Measurements from ENCODE around the gene TAS2R13. TPM values are rescaled to one million over a fixed set of nuclear protein-coding genes. Genes with fewer than 3 reads are reported as not detected.

Gene TAS2R13
- polyA plus RNA-seq (ENCODE audit: insufficient read length in 10 of 10): under 1 TPM in 3 of 10 donors, not detected in 7; 0.11 to 0.18 (median 0.15) TPM
- long read RNA-seq, donor 1: 0 reads
- long read RNA-seq, donor 2: 0 reads
- long read RNA-seq, donor 3: 0 reads
- long read RNA-seq, donor 4: 0 reads
- long read RNA-seq, donor 5: 0 reads
- long read RNA-seq, donor 6: 0 reads
- long read RNA-seq, donor 7: 0 reads
- long read RNA-seq, donor 8: 0 reads
- long read RNA-seq, donor 9: 0 reads

- no peak for DNase-seq
Measured at GRCh38 chr12:10909462-10909861, at the start of gene TAS2R13. TSS of gene TAS2R13 (minus strand) at chr12:10909562. CDS start at chr12:10909298, 264 bp downstream.

- peak in 1 of 3 donors; percentile 16 for DNase-seq
Measured at GRCh38 chr12:10957741-10958140, 48.4 kb upstream of the TAS2R13 start.

- no peak for DNase-seq
Measured at GRCh38 chr12:10956085-10956484, 46.7 kb upstream of the TAS2R13 start.

GRCh38 chr12:10952645-10953044, 43.3 kb upstream of the TAS2R13 start:
- DNase-seq: no peak

GRCh38 chr12:10943167-10943566, 33.8 kb upstream of the TAS2R13 start:
- no peak for DNase-seq

- no peak for DNase-seq
Measured at GRCh38 chr12:10941916-10942607, 32.7 kb upstream of the TAS2R13 start.

GRCh38 chr12:10941369-10941768, 32.0 kb upstream of the TAS2R13 start:
- no peak for DNase-seq

- DNase-seq: peak in 1 of 3 donors; percentile 26
Measured at GRCh38 chr12:10940389-10940788, 31.0 kb upstream of the TAS2R13 start.

- DNase-seq: no peak
Measured at GRCh38 chr12:10939163-10939562, 29.8 kb upstream of the TAS2R13 start, which contains the start of gene TAS2R14. TSS of gene TAS2R14 (minus strand) at chr12:10939263. CDS start at chr12:10939207, 56 bp downstream.

- no peak for DNase-seq
Measured at GRCh38 chr12:10936506-10936905, 27.1 kb upstream of the TAS2R13 start.

- no peak for DNase-seq
Measured at GRCh38 chr12:10928746-10929286, 19.5 kb upstream of the TAS2R13 start, which contains the start of gene PRH2. TSS of gene PRH2 (plus strand) at chr12:10929236. CDS start at chr12:10929274, 38 bp downstream.

- DNase-seq: no peak
Measured at GRCh38 chr12:10926269-10926668, 16.9 kb upstream of the TAS2R13 start.

GRCh38 chr12:10919809-10920208, 10.4 kb upstream of the TAS2R13 start:
- DNase-seq: no peak

GRCh38 chr12:10910380-10910779, 1.0 kb upstream of the TAS2R13 start:
- DNase-seq: no peak

- DNase-seq: no peak
Measured at GRCh38 chr12:10904686-10905085, 4.7 kb downstream of the TAS2R13 start.

- DNase-seq: no peak
Measured at GRCh38 chr12:10901427-10901826, 7.9 kb downstream of the TAS2R13 start.

GRCh38 chr12:10900972-10901371, 8.4 kb downstream of the TAS2R13 start:
- no peak for DNase-seq

- no peak for DNase-seq
Measured at GRCh38 chr12:10900530-10900929, 8.8 kb downstream of the TAS2R13 start.

GRCh38 chr12:10896854-10897253, 12.5 kb downstream of the TAS2R13 start:
- no peak for DNase-seq

- no peak for DNase-seq
Measured at GRCh38 chr12:10891937-10892336, 17.4 kb downstream of the TAS2R13 start.

GRCh38 chr12:10889226-10889625, 20.1 kb downstream of the TAS2R13 start:
- no peak for DNase-seq

GRCh38 chr12:10884086-10884725, 25.2 kb downstream of the TAS2R13 start, which contains the start of gene PRH1:
TSS of gene PRH1 (minus strand) at chr12:10884255. CDS start at chr12:10884217, 38 bp downstream.
- DNase-seq: no peak
